SU-DHL-6 (cell line): Measurements from ENCODE around the gene WNT3A.
"Not testable (repeated sequence)": the region's sequence is repeated elsewhere in the genome, so short reads cannot be mapped to it uniquely, and the experiment has no call there.

Experiments
- EZH2phosphoT487 ChIP-seq: fragments of 200-600 bp; sonication (generic), shearing (Covaris generic); conservative IDR thresholded peaks from 2 replicates; pipeline ENCODE4 v1.6.1; 2018; ENCODE audit warnings: mild to moderate bottlenecking, antibody characterized with exemption, low read length, moderate library complexity, mixed read lengths
- TF ChIP-seq, protein P1 (sequence below): fragments of 200-600 bp; sonication (generic); IDR thresholded peaks from one replicate; pipeline ENCODE4 v1.5.1; 2017; ENCODE audit warnings: antibody characterized with exemption, mild to moderate bottlenecking, low read length, moderate library complexity; ENCODE audit not compliant: insufficient read depth, poor library complexity, severe bottlenecking

DNA sequence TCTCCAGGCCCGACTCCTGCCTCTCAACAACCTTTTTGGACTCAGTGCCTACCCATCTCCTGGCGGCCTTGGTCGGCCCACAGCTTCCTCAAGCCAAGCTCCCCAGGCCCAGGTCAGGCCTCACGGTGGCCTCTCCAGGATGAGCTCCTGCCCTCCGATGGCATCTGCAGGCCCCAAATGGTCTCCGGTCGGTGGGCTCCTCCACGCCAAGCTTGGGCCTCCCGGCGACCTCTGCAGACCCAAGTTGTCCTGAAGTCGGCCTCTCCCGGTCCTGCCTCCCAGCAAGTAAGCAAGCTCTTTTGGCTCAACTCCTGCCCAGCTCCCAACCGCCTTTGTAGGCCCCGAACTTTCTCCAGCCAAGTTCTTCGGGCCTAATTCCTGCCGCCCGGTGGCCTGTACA lies 35.6 kb upstream of the WNT3A start:
- TF ChIP-seq, protein P1, sequence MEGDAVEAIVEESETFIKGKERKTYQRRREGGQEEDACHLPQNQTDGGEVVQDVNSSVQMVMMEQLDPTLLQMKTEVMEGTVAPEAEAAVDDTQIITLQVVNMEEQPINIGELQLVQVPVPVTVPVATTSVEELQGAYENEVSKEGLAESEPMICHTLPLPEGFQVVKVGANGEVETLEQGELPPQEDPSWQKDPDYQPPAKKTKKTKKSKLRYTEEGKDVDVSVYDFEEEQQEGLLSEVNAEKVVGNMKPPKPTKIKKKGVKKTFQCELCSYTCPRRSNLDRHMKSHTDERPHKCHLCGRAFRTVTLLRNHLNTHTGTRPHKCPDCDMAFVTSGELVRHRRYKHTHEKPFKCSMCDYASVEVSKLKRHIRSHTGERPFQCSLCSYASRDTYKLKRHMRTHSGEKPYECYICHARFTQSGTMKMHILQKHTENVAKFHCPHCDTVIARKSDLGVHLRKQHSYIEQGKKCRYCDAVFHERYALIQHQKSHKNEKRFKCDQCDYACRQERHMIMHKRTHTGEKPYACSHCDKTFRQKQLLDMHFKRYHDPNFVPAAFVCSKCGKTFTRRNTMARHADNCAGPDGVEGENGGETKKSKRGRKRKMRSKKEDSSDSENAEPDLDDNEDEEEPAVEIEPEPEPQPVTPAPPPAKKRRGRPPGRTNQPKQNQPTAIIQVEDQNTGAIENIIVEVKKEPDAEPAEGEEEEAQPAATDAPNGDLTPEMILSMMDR, result not testable (repeated sequence)
- not testable (repeated sequence) for TF ChIP-seq EZH2phosphoT487
